ENCODE results near the gene RAI1. TPM values are rescaled to one million over a fixed set of nuclear protein-coding genes. Genes with fewer than 3 reads are reported as not detected.

Gene RAI1
- total RNA-seq, 2 experiments from 2014 or later: 9.2 to 12.0 TPM

- peaks cover 18% of the 10 kb centered on the region for H3K4me1 Mint-ChIP-seq (ENCODE audit: low read depth)
- H3K4me3 Mint-ChIP-seq: no peak overlapping the region
- H3K27me3 Mint-ChIP-seq (ENCODE audit: low read depth): no peaks in the 10 kb centered on the region
- intact Hi-C loops (cut with micrococcal nuclease): no loop called here
- no peak overlapping the region for H3K27ac Mint-ChIP-seq
- DNase-seq: no peak
- H3K9me3 Mint-ChIP-seq: no peaks in the 10 kb centered on the region
- no peaks in the 10 kb centered on the region for H3K36me3 Mint-ChIP-seq (ENCODE audit: low read depth)
- CTCF ChIA-PET: interaction anchor here (1.5 to 2.0 kb wide), 2 partner anchors 10 to 46 kb away, joined by 3 to 5 read pairs; no protein-coding TSS in a partner anchor
Measured at GRCh38 chr17:17766744-17767120, 85.5 kb downstream of the RAI1 start.

- Mint-ChIP-seq H3K36me3 (ENCODE audit: low read depth) (no peaks in the 10 kb centered on the region), H3K27ac (no peak overlapping the region), H3K4me1 (ENCODE audit: low read depth) (peaks cover 20% of the 10 kb centered on the region), H3K9me3 (no peaks in the 10 kb centered on the region), H3K4me3 (no peak overlapping the region), H3K27me3 (ENCODE audit: low read depth) (no peaks in the 10 kb centered on the region)
- CTCF ChIA-PET: interaction anchor here (2.0 kb wide), 1 partner anchor 11 kb away, joined by 5 read pairs; no protein-coding TSS in a partner anchor
- intact Hi-C loops (cut with micrococcal nuclease): no loop called here
- DNase-seq: no peak
Measured at GRCh38 chr17:17767154-17767869, 86.1 kb downstream of the RAI1 start.

- H3K4me1 Mint-ChIP-seq (ENCODE audit: low read depth): peaks cover 25% of the 10 kb centered on the region
- H3K36me3 Mint-ChIP-seq (ENCODE audit: low read depth): no peaks in the 10 kb centered on the region
- CTCF ChIA-PET: no interaction called here
- H3K27ac Mint-ChIP-seq: no peak overlapping the region
- no peaks in the 10 kb centered on the region for H3K9me3 Mint-ChIP-seq
- no peak overlapping the region for H3K4me3 Mint-ChIP-seq
- no peaks in the 10 kb centered on the region for H3K27me3 Mint-ChIP-seq (ENCODE audit: low read depth)
- intact Hi-C loops (cut with micrococcal nuclease): no loop called here
- DNase-seq: no peak
Measured at GRCh38 chr17:17767887-17768418, 86.7 kb downstream of the RAI1 start.

- Mint-ChIP-seq H3K4me1 (ENCODE audit: low read depth) (peaks cover 25% of the 10 kb centered on the region), H3K4me3 (no peak overlapping the region), H3K27ac (no peak overlapping the region), H3K9me3 (no peaks in the 10 kb centered on the region), H3K27me3 (ENCODE audit: low read depth) (no peaks in the 10 kb centered on the region), H3K36me3 (ENCODE audit: low read depth) (no peaks in the 10 kb centered on the region)
- DNase-seq: no peak
- CTCF ChIA-PET: no interaction called here
- intact Hi-C loops (cut with micrococcal nuclease): no loop called here
Measured at GRCh38 chr17:17768424-17769088, 87.3 kb downstream of the RAI1 start.

- no peak overlapping the region for H3K4me3 Mint-ChIP-seq
- peaks cover 27% of the 10 kb centered on the region for H3K4me1 Mint-ChIP-seq (ENCODE audit: low read depth)
- DNase-seq: no peak
- no peaks in the 10 kb centered on the region for H3K36me3 Mint-ChIP-seq (ENCODE audit: low read depth)
- H3K27ac Mint-ChIP-seq: peak overlapping the region; percentile 46
- H3K9me3 Mint-ChIP-seq: no peaks in the 10 kb centered on the region
- CTCF ChIA-PET: no interaction called here
- no peaks in the 10 kb centered on the region for H3K27me3 Mint-ChIP-seq (ENCODE audit: low read depth)
- intact Hi-C loops (cut with micrococcal nuclease): no loop called here
Measured at GRCh38 chr17:17769869-17770631, 88.8 kb downstream of the RAI1 start.

- no peak for DNase-seq
- H3K27me3 Mint-ChIP-seq (ENCODE audit: low read depth): no peaks in the 10 kb centered on the region
- H3K4me1 Mint-ChIP-seq (ENCODE audit: low read depth): peaks cover 21% of the 10 kb centered on the region
- no peak overlapping the region for H3K4me3 Mint-ChIP-seq
- CTCF ChIA-PET: interaction anchor here (1.2 kb wide), 1 partner anchor 89 kb away, joined by 4 read pairs; no protein-coding TSS in a partner anchor
- no peaks in the 10 kb centered on the region for H3K36me3 Mint-ChIP-seq (ENCODE audit: low read depth)
- H3K27ac Mint-ChIP-seq: no peak overlapping the region
- H3K9me3 Mint-ChIP-seq: no peaks in the 10 kb centered on the region
- intact Hi-C loops (cut with micrococcal nuclease): no loop called here
Measured at GRCh38 chr17:17770632-17771044, 89.4 kb downstream of the RAI1 start.

GRCh38 chr17:17771498-17772201 lies 90.4 kb downstream of the RAI1 start:
- CTCF ChIA-PET: interaction anchor here (1.2 kb wide), 1 partner anchor 88 kb away, joined by 4 read pairs; no protein-coding TSS in a partner anchor
- DNase-seq: no peak
- Mint-ChIP-seq H3K27me3 (ENCODE audit: low read depth) (no peaks in the 10 kb centered on the region), H3K4me3 (no peak overlapping the region), H3K27ac (no peak overlapping the region), H3K4me1 (ENCODE audit: low read depth) (peaks cover 11% of the 10 kb centered on the region), H3K36me3 (ENCODE audit: low read depth) (no peaks in the 10 kb centered on the region), H3K9me3 (no peaks in the 10 kb centered on the region)
- intact Hi-C loops (cut with micrococcal nuclease): no loop called here

DNA sequence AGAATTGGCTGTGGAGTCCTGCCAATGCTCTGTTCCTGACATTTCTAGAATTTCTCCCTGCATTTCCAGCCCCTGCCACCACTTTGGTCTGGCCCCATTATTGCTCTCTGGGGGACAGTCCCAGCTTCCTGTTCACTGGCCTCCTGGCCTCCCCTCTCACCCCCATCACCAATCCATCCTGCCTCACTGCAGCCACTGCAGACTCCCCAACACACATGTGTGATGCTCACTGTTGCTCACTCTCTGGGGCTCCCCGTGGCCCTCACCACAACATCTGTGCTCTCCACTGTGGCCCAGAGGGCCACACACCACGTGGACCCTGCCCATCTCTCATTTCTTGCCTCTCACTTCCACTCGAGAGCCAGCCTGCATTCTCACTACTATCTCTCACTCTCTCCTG lies 91.0 kb downstream of the RAI1 start:
- intact Hi-C loops (cut with micrococcal nuclease): no loop called here
- H3K4me1 Mint-ChIP-seq (ENCODE audit: low read depth): peaks cover 10% of the 10 kb centered on the region
- no peaks in the 10 kb centered on the region for H3K36me3 Mint-ChIP-seq (ENCODE audit: low read depth)
- no peak overlapping the region for H3K4me3 Mint-ChIP-seq
- CTCF ChIA-PET: no interaction called here
- no peak overlapping the region for H3K27ac Mint-ChIP-seq
- no peaks in the 10 kb centered on the region for H3K9me3 Mint-ChIP-seq
- no peaks in the 10 kb centered on the region for H3K27me3 Mint-ChIP-seq (ENCODE audit: low read depth)
- no peak for DNase-seq

GRCh38 chr17:17774009-17774881 lies 93.0 kb downstream of the RAI1 start:
- Mint-ChIP-seq H3K27me3 (ENCODE audit: low read depth) (no peaks in the 10 kb centered on the region), H3K9me3 (no peaks in the 10 kb centered on the region), H3K36me3 (ENCODE audit: low read depth) (no peaks in the 10 kb centered on the region), H3K27ac (no peak overlapping the region), H3K4me3 (no peak overlapping the region), H3K4me1 (ENCODE audit: low read depth) (peaks cover 10% of the 10 kb centered on the region)
- intact Hi-C loops (cut with micrococcal nuclease): no loop called here
- CTCF ChIA-PET: interaction anchor here (0.7 to 1.2 kb wide), 2 partner anchors 91 to 145 kb away, joined by 3 to 4 read pairs; no protein-coding TSS in a partner anchor
- peak; percentile 38 for DNase-seq

DNA sequence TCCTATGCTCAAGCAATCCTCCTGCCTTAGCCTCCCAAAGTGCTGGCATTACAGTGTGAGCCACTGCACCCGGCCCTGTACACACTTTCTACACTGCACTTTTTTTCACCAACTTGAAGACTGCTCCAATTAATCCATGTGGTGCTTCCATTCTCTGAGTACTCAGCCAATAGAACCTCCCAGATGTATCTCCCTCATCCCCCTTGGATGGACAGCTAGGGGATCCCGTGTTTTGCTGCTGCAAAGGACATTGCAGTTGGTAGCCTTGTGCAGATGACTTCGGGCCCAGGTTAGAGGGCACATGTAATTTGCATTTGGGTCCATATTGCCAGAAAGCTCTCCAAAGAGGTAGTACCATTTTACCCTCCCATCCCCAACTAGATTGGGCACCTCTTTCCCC lies 95.6 kb downstream of the RAI1 start:
- H3K9me3 Mint-ChIP-seq: no peaks in the 10 kb centered on the region
- H3K4me3 Mint-ChIP-seq: no peak overlapping the region
- CTCF ChIA-PET: no interaction called here
- intact Hi-C loops (cut with micrococcal nuclease): no loop called here
- H3K27ac Mint-ChIP-seq: no peak overlapping the region
- peaks cover 2% of the 10 kb centered on the region for H3K27me3 Mint-ChIP-seq (ENCODE audit: low read depth)
- DNase-seq: no peak
- no peaks in the 10 kb centered on the region for H3K36me3 Mint-ChIP-seq (ENCODE audit: low read depth)
- H3K4me1 Mint-ChIP-seq (ENCODE audit: low read depth): peaks cover 12% of the 10 kb centered on the region

DNA sequence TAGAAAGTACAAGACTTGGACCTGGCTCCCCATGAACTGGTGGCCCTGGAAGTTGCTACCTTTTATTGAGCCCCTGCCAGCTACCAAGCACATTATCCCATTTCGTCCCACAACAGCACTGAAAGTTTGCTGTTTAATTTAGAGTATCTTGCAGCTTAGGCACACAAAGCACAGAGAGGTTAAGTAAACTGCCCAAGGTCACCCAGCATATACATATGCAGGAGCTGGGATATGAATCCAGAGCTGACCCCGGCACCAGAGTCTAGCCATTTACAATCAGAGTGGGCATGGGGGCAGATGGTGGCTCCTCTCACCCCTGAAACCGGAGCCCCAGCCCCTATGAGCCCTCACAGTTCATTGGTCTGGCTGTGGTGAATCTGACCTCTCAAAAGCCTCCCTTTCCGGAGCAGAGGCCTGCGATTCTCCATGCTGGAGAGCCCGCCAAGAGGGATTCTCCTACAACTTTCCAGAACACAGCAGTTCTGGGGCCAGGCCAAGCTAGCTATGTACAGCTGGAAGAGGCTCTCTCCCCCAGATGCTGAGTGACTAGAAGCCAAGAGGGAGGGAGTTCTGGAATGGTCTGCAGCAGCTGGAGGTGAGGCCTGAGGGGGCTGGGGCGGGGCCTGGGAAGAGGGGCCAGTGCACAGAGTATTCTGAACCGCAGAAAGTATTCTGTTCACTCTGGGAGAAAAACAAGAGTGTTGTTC lies 97.2 kb downstream of the RAI1 start:
- H3K4me3 Mint-ChIP-seq: no peak overlapping the region
- H3K4me1 Mint-ChIP-seq (ENCODE audit: low read depth): peaks cover 7% of the 10 kb centered on the region
- no peaks in the 10 kb centered on the region for H3K36me3 Mint-ChIP-seq (ENCODE audit: low read depth)
- CTCF ChIA-PET: no interaction called here
- intact Hi-C loops (cut with micrococcal nuclease): no loop called here
- DNase-seq: no peak
- H3K27ac Mint-ChIP-seq: no peak overlapping the region
- no peaks in the 10 kb centered on the region for H3K9me3 Mint-ChIP-seq
- H3K27me3 Mint-ChIP-seq (ENCODE audit: low read depth): peaks cover 2% of the 10 kb centered on the region

Measured in activated naive CD4-positive, alpha-beta T cell treated with anti-CD3 and anti-CD28 coated beads for 36 hours (primary cell).